H1 (cell line): Measurements from ENCODE around the gene FGF2.

Experiments
- EP300 ChIP-seq, 2 experiments: IDR thresholded peaks; 1 replicate in 1 of 2; 2 replicates in 1 of 2; pipeline ENCODE4 v1.6.1; 2011 to 2012; ENCODE audit warnings: low read depth in 2 of 2, low read length in 2 of 2, mild to moderate bottlenecking in 2 of 2, borderline replicate concordance in 1 of 2, inconsistent platforms in 1 of 2, moderate library complexity in 1 of 2
- JUND ChIP-seq: IDR thresholded peaks from 2 replicates; pipeline ENCODE4 v1.6.1; 2011; ENCODE audit warnings: mild to moderate bottlenecking, improper control_type of control experiment, low read length
- RXRA ChIP-seq: IDR thresholded peaks from 2 replicates; pipeline ENCODE4 v1.6.1; 2011; ENCODE audit warnings: low read depth, mild to moderate bottlenecking, low read length, moderate library complexity; ENCODE audit not compliant: insufficient read depth
- TEAD4 ChIP-seq: IDR thresholded peaks from 2 replicates; pipeline ENCODE4 v1.6.1; 2012; ENCODE audit warnings: low read depth, low read length, inconsistent platforms, mixed read lengths
- TF ChIP-seq, protein P1 (sequence below), 3 experiments: IDR thresholded peaks; 1 replicate in 2 of 3; 2 replicates in 1 of 3; pipeline versions ENCODE4 v1.5.1 to v1.6.1; 2011; ENCODE audit warnings: low read length in 3 of 3, mild to moderate bottlenecking in 3 of 3, inconsistent platforms in 2 of 3, low read depth in 1 of 3, moderate library complexity in 1 of 3; ENCODE audit not compliant: insufficient read depth in 1 of 3; ENCODE audit errors: control extremely low read depth in 1 of 3
- TF ChIP-seq, protein P2 (sequence below): IDR thresholded peaks from 2 replicates; pipeline ENCODE4 v1.6.1; 2012; ENCODE audit warnings: low read length, inconsistent platforms
- TF ChIP-seq, protein P3 (sequence below): IDR thresholded peaks from 2 replicates; pipeline ENCODE4 v1.6.1; 2012; ENCODE audit warnings: inconsistent platforms

GRCh38 chr4:122890147-122890795 is 63.6 kb downstream of the FGF2 start:
- TF ChIP-seq, protein P1, sequence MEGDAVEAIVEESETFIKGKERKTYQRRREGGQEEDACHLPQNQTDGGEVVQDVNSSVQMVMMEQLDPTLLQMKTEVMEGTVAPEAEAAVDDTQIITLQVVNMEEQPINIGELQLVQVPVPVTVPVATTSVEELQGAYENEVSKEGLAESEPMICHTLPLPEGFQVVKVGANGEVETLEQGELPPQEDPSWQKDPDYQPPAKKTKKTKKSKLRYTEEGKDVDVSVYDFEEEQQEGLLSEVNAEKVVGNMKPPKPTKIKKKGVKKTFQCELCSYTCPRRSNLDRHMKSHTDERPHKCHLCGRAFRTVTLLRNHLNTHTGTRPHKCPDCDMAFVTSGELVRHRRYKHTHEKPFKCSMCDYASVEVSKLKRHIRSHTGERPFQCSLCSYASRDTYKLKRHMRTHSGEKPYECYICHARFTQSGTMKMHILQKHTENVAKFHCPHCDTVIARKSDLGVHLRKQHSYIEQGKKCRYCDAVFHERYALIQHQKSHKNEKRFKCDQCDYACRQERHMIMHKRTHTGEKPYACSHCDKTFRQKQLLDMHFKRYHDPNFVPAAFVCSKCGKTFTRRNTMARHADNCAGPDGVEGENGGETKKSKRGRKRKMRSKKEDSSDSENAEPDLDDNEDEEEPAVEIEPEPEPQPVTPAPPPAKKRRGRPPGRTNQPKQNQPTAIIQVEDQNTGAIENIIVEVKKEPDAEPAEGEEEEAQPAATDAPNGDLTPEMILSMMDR (IDR thresholded peaks at IDR 0.05; ENCODE audit: control extremely low read depth in 1 of 3, insufficient read depth in 1 of 3, low read depth in 1 of 3, low read length in 3 of 3) = no peak
- TF ChIP-seq, protein P2, sequence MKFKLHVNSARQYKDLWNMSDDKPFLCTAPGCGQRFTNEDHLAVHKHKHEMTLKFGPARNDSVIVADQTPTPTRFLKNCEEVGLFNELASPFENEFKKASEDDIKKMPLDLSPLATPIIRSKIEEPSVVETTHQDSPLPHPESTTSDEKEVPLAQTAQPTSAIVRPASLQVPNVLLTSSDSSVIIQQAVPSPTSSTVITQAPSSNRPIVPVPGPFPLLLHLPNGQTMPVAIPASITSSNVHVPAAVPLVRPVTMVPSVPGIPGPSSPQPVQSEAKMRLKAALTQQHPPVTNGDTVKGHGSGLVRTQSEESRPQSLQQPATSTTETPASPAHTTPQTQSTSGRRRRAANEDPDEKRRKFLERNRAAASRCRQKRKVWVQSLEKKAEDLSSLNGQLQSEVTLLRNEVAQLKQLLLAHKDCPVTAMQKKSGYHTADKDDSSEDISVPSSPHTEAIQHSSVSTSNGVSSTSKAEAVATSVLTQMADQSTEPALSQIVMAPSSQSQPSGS = no peak
- no peak for TF ChIP-seq RXRA
- TF ChIP-seq JUND = no peak
- no peak for TF ChIP-seq EP300 (IDR thresholded peaks at IDR 0.05; ENCODE audit: borderline replicate concordance in 1 of 2, low read depth in 2 of 2, low read length in 2 of 2)
- no peak for TF ChIP-seq TEAD4
- TF ChIP-seq, protein P3, sequence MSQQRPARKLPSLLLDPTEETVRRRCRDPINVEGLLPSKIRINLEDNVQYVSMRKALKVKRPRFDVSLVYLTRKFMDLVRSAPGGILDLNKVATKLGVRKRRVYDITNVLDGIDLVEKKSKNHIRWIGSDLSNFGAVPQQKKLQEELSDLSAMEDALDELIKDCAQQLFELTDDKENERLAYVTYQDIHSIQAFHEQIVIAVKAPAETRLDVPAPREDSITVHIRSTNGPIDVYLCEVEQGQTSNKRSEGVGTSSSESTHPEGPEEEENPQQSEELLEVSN = no peak
